ENCODE data around the gene OVOL3. TPM values are rescaled to one million over a fixed set of nuclear protein-coding genes. Genes with fewer than 3 reads are reported as not detected.
A peak's percentile ranks its signal among the peaks of the same experiment; 100 is the strongest.

The OVOL3 gene
- total and polyA plus RNA-seq, 2 experiments from 2014 or later = not detected

DNA sequence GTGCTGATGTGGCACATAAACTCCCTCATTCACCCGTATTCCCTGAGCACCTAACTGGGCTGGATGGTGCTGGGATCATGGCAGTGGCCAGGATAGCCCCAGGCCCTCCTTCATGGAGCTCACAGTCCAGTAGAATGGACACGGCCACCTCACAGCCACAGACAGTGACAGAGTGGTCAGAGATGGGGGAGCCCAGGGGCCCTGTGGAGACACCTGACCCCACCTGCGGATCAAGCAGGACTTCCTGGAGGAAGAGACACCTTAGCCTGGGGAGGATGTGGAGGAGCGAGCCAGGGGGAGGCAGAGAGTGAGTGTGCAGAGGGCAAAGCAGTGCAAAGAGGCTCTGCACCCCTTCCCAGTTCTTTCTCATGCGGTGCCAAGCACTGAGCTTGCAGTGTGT is 21.1 kb upstream of the OVOL3 start:
- H3K4me1 ChIP-seq (ENCODE audit: insufficient read depth) = peaks cover 7% of the 10 kb centered on the region; the same call in 1 of the 2 replicates
- no peak for DNase-seq

DNA sequence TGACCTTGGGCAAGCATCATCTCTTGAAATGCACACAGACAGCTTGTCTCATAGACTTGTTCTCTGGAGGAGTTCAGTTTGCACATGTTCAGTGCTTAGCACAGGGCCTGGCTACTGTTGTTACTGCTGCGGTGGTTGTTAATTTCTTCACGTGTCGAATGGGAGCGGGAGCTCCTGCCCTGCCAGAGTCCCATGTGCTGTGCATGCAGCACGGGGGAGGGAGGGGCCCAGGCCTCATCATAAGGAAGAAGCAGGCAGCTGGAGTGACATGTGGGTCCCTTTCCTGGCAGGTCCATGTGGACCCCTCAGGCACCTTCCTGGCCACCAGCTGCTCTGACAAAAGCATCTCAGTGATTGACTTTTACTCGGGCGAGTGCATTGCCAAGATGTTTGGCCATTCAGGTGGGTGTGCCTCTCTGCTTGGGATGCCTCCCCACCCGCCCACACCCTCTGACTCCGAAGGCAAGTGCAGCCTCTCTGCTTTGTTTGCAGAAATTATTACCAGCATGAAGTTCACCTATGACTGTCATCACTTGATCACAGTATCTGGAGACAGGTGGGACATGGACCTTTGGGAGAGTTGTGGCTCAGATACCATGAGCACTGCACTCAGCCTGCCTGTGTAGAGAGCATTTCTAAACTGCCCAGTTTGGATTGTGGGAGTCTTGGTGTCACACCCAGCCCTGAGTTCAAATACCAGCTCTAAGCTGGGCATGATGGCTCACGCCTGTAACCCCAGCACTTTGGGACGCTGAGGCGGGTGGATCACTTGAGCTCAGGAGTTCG is 19.8 kb upstream of the OVOL3 start:
- no peaks in the 10 kb centered on the region for H3K79me2 ChIP-seq (ENCODE audit: insufficient read depth)
- no peak overlapping the region for H3K27ac ChIP-seq
- TF ChIP-seq EZH2phosphoT487 (IDR thresholded peaks at IDR 0.05; ENCODE audit: insufficient read depth, low read depth) (no peak), EZH2 (IDR thresholded peaks at IDR 0.05; ENCODE audit: insufficient read depth, poor library complexity, severe bottlenecking) (no peak)
- 61 to 71% methylated on average over 11 to 13 of the region's 13 CpGs for WGBS, 2 experiments (ENCODE audit: low coverage in 1 of 2, low lambda C conversion rate in 2 of 2, missing lambda C conversion rate in 2 of 2)
- no peaks in the 10 kb centered on the region for H3K27me3 ChIP-seq (replicated peaks; ENCODE audit: insufficient read depth)
- no peak overlapping the region for H3K4me2 ChIP-seq (ENCODE audit: unreplicated experiment)
- no peaks in the 10 kb centered on the region for H3F3A ChIP-seq (ENCODE audit: insufficient read depth)
- DNase-seq = no peak
- peaks cover 7% of the 10 kb centered on the region; the same call in 1 of the 2 replicates for H3K4me1 ChIP-seq (ENCODE audit: insufficient read depth)
- H3K36me3 ChIP-seq (ENCODE audit: low read depth) = no peaks in the 10 kb centered on the region
- H4K20me1 ChIP-seq (ENCODE audit: insufficient read depth) = no peaks in the 10 kb centered on the region
- in situ Hi-C loops (cut with MboI) = no loop called here
- no peaks in the 10 kb centered on the region for H3K9me2 ChIP-seq (ENCODE audit: insufficient read depth)
- no peak overlapping the region for H3K4me3 ChIP-seq
- H3K9me3 ChIP-seq (ENCODE audit: low read depth) = no peaks in the 10 kb centered on the region
- no peak overlapping the region for H2AFZ ChIP-seq
- H3K9ac ChIP-seq = no peak overlapping the region

More for the DNA sequence above, 21.1 kb upstream of the OVOL3 start:
- Histone ChIP-seq H3K79me2 (ENCODE audit: insufficient read depth) (no peaks in the 10 kb centered on the region), H2AFZ (no peak overlapping the region), H3K4me2 (ENCODE audit: unreplicated experiment) (no peak overlapping the region), H3K36me3 (ENCODE audit: low read depth) (no peaks in the 10 kb centered on the region), H3K27me3 (replicated peaks; ENCODE audit: insufficient read depth) (no peaks in the 10 kb centered on the region), H3F3A (ENCODE audit: insufficient read depth) (no peaks in the 10 kb centered on the region), H3K9me3 (ENCODE audit: low read depth) (no peaks in the 10 kb centered on the region), H4K20me1 (ENCODE audit: insufficient read depth) (no peaks in the 10 kb centered on the region), H3K4me3 (no peak overlapping the region), H3K27ac (no peak overlapping the region), H3K9me2 (ENCODE audit: insufficient read depth) (no peaks in the 10 kb centered on the region), H3K9ac (no peak overlapping the region)
- 88 to 91% methylated on average over 5 of the region's 5 CpGs for WGBS, 2 experiments (ENCODE audit: low coverage in 1 of 2, low lambda C conversion rate in 2 of 2, missing lambda C conversion rate in 2 of 2)
- in situ Hi-C loops (cut with MboI) = no loop called here
- TF ChIP-seq EZH2 (IDR thresholded peaks at IDR 0.05; ENCODE audit: insufficient read depth, poor library complexity, severe bottlenecking) = no peak

DNA sequence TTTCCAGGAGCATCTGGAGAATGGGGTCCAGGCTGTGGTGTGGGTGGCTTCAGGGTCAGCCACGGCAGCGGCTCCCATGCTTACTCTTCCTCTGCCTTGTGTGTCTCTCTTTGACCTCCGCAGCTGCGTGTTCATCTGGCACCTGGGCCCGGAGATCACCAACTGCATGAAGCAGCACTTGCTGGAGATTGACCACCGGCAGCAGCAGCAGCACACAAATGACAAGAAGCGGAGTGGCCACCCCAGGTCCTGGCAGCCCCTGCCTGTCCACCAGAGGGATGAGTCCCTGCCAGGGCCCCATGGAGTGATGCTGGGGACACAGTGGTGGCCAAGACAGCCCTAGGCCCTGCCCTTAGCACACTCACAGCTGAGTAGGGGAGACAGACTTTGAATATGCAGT is 18.4 kb upstream of the OVOL3 start:
- H3K9me3 ChIP-seq (ENCODE audit: low read depth) = no peaks in the 10 kb centered on the region
- no peaks in the 10 kb centered on the region for H3K36me3 ChIP-seq (ENCODE audit: low read depth)
- H3K4me3 ChIP-seq = no peak overlapping the region
- in situ Hi-C loops (cut with MboI) = no loop called here
- H4K20me1 ChIP-seq (ENCODE audit: insufficient read depth) = no peaks in the 10 kb centered on the region
- H3K4me1 ChIP-seq (ENCODE audit: insufficient read depth) = peaks cover 7% of the 10 kb centered on the region; the same call in 1 of the 2 replicates
- H3K27ac ChIP-seq = no peak overlapping the region
- 98 to 99% methylated on average over 7 of the region's 7 CpGs for WGBS, 2 experiments (ENCODE audit: low coverage in 1 of 2, low lambda C conversion rate in 2 of 2, missing lambda C conversion rate in 2 of 2)
- H3K9me2 ChIP-seq (ENCODE audit: insufficient read depth) = no peaks in the 10 kb centered on the region
- no peak overlapping the region for H3K9ac ChIP-seq
- no peak for TF ChIP-seq EZH2phosphoT487 (IDR thresholded peaks at IDR 0.05; ENCODE audit: insufficient read depth, low read depth)
- no peak for TF ChIP-seq EZH2 (IDR thresholded peaks at IDR 0.05; ENCODE audit: insufficient read depth, poor library complexity, severe bottlenecking)
- H3K4me2 ChIP-seq (ENCODE audit: unreplicated experiment) = no peak overlapping the region
- no peaks in the 10 kb centered on the region for H3K79me2 ChIP-seq (ENCODE audit: insufficient read depth)
- H2AFZ ChIP-seq = no peak overlapping the region
- no peaks in the 10 kb centered on the region for H3K27me3 ChIP-seq (replicated peaks; ENCODE audit: insufficient read depth)
- H3F3A ChIP-seq (ENCODE audit: insufficient read depth) = no peaks in the 10 kb centered on the region
- no peak for DNase-seq

DNA sequence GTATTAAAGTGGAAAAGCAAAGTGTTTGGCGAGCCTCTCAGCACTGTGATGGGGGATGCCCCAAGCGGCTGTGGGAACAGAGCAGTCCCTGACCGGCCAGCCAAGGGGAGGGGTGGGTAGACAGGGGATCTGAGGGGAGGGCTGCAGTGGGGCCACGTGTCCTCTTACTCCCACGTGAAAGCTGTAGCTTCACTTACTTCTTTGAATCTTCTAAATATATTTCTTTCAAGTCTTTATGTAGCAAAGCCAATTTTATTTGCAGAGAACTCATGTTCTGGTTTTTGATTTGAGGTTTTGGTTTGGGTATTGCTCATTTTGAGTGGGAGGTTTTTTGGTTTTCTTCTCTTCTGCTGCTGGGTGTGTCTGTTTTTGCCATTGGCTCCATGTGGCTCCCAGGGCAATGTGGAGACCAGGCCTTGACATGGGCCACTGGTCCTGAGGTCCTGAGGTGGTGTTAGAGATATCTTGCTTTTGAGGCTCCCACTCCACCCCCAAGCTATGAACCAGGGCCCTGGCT is 17.7 kb upstream of the OVOL3 start:
- Histone ChIP-seq H3K4me1 (ENCODE audit: insufficient read depth) (peaks cover 7% of the 10 kb centered on the region; the same call in 1 of the 2 replicates), H3K9ac (no peak overlapping the region), H3F3A (ENCODE audit: insufficient read depth) (no peaks in the 10 kb centered on the region), H2AFZ (no peak overlapping the region; the same call in 1 of the 2 replicates), H3K79me2 (ENCODE audit: insufficient read depth) (no peaks in the 10 kb centered on the region), H3K9me3 (ENCODE audit: low read depth) (no peaks in the 10 kb centered on the region), H3K27ac (no peak overlapping the region), H3K27me3 (replicated peaks; ENCODE audit: insufficient read depth) (no peaks in the 10 kb centered on the region), H3K4me2 (ENCODE audit: unreplicated experiment) (no peak overlapping the region), H3K4me3 (no peak overlapping the region), H3K9me2 (ENCODE audit: insufficient read depth) (no peaks in the 10 kb centered on the region), H3K36me3 (ENCODE audit: low read depth) (no peaks in the 10 kb centered on the region), H4K20me1 (ENCODE audit: insufficient read depth) (no peaks in the 10 kb centered on the region)
- 46% methylated on average over 5 of the region's 5 CpGs for WGBS, 2 experiments (ENCODE audit: low coverage in 1 of 2, low lambda C conversion rate in 2 of 2, missing lambda C conversion rate in 2 of 2)
- peak; percentile 42 for DNase-seq
- TF ChIP-seq EZH2 (IDR thresholded peaks at IDR 0.05; ENCODE audit: insufficient read depth, poor library complexity, severe bottlenecking) (no peak), EZH2phosphoT487 (IDR thresholded peaks at IDR 0.05; ENCODE audit: insufficient read depth, low read depth) (no peak)
- in situ Hi-C loops (cut with MboI) = no loop called here
